Measurements from ENCODE around the gene RASSF1. TPM values are rescaled to one million over a fixed set of nuclear protein-coding genes. Genes with fewer than 3 reads are reported as not detected.

Gene RASSF1
- total RNA-seq, 1 donor from 2014 or later = 13.7 TPM

DNA sequence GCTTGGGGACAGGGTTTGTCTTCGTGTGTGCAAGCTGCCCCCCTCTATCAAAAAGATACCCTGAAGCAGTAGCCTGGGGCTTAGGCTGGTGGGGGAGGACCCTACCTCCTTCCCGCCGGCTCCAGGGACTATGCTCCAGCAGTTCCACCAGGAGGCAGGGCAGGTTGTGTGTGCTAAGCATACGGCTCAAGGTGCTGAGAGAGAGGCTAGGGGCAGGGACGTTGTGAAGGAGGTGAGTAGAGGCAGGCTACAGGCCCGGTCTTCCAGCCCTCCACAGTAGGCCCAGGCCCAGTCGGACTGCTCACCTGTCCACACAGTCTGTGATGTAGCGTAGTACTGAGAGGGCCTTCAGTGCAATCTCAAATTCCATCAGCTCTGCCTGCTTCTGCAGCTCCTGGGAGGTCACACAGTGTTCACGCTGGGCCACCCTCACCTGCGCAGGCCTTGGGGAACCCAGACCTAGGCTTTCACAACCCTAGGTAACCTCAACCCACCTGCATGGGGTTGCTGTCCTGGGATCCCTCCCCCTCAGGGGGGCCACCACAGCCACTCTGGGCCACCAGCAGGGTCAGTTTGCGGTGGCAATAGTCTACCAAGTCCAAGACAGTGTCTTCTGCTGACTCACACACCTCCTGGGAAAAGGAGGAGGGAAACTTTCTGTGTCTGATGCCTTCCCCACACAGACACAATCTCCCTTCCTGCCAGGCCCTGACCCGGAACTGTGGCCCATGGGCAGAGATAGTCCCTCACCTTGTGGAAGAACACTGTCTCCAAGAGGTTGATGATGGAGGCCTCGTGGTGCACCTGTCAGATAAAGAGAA is 2.4 kb upstream of the RASSF1 start:
- H3K4me1 Mint-ChIP-seq = peaks cover 24% of the 10 kb centered on the region
- Histone ChIP-seq H3K4me2 (no peak overlapping the region), H4K20me1 (ENCODE audit: low read depth) (peaks cover 3% of the 10 kb centered on the region), H3K4me3 (no peak overlapping the region), H3F3A (ENCODE audit: low read depth) (peaks cover 28% of the 10 kb centered on the region), H3K79me2 (ENCODE audit: low read depth) (no peaks in the 10 kb centered on the region), H3K9me3 (ENCODE audit: low read depth) (no peaks in the 10 kb centered on the region), H2AFZ (replicated peaks) (no peak overlapping the region), H3K27me3 (peaks cover 85% of the 10 kb centered on the region), H3K36me3 (no peaks in the 10 kb centered on the region), H3K9ac (no peak overlapping the region), H3K27ac (no peak overlapping the region), H3K4me1 (peaks cover 17% of the 10 kb centered on the region)
- no peak overlapping the region for H3K4me3 Mint-ChIP-seq
- peaks cover 3% of the 10 kb centered on the region for H3K36me3 Mint-ChIP-seq
- no peak overlapping the region for H3K27ac Mint-ChIP-seq
- DNase-seq (ENCODE audit: low spot score) = peak; percentile 57
- TF ChIP-seq, protein P1, sequence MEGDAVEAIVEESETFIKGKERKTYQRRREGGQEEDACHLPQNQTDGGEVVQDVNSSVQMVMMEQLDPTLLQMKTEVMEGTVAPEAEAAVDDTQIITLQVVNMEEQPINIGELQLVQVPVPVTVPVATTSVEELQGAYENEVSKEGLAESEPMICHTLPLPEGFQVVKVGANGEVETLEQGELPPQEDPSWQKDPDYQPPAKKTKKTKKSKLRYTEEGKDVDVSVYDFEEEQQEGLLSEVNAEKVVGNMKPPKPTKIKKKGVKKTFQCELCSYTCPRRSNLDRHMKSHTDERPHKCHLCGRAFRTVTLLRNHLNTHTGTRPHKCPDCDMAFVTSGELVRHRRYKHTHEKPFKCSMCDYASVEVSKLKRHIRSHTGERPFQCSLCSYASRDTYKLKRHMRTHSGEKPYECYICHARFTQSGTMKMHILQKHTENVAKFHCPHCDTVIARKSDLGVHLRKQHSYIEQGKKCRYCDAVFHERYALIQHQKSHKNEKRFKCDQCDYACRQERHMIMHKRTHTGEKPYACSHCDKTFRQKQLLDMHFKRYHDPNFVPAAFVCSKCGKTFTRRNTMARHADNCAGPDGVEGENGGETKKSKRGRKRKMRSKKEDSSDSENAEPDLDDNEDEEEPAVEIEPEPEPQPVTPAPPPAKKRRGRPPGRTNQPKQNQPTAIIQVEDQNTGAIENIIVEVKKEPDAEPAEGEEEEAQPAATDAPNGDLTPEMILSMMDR (IDR thresholded peaks at IDR 0.05) = peak; percentile 26
- TF ChIP-seq EZH2 (IDR thresholded peaks at IDR 0.05) (no peak), EZH2phosphoT487 (IDR thresholded peaks at IDR 0.05) (no peak)
- H3K27me3 Mint-ChIP-seq (ENCODE audit: insufficient read depth, low read depth) = peaks cover 37% of the 10 kb centered on the region
- H3K9me3 Mint-ChIP-seq = no peaks in the 10 kb centered on the region

DNA sequence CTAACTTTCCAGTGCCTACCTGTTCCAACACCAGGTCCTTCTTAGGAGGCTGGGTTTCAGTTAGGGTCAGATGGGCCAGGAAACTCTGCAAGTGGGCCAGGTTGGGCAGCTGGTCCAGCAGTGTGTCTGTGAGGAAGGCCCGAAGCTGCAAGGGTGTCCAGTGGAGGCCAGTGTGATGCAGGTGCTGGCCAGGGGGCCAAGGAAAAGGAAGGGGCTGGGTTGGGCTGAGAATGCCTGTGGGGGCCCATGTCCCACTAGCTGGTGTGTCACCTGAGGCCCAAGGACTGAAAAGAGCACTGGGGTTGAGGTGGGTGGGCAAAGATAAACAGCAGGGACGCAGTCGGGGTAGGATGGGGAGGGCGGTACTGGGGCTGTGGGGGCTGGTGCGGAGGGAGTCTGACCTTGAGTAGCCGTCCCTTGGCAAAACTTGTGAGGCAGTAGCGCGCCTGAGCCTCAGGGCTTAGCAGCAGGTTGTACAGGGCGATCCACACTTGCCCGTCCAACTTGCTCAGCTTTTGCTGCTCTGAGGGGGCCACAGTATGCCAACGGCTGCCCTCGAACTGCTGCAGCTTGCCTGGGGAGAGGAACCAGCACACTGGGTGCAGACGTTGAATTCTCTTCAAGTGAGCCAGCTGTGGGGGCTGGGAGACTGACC is 1.5 kb upstream of the RASSF1 start:
- H4K20me1 ChIP-seq (ENCODE audit: low read depth) = no peaks in the 10 kb centered on the region
- H3K79me2 ChIP-seq (ENCODE audit: low read depth) = no peaks in the 10 kb centered on the region
- H3K36me3 Mint-ChIP-seq = peaks cover 3% of the 10 kb centered on the region
- peaks cover 88% of the 10 kb centered on the region for H3K27me3 ChIP-seq
- no peaks in the 10 kb centered on the region for H3K9me3 ChIP-seq (ENCODE audit: low read depth)
- H3K27me3 Mint-ChIP-seq (ENCODE audit: insufficient read depth, low read depth) = peaks cover 37% of the 10 kb centered on the region
- H3K27ac ChIP-seq = no peak overlapping the region
- no peak overlapping the region for H3K4me3 Mint-ChIP-seq
- no peak overlapping the region for H3K9ac ChIP-seq
- H3F3A ChIP-seq (ENCODE audit: low read depth) = peaks cover 27% of the 10 kb centered on the region
- H3K4me1 ChIP-seq = peaks cover 20% of the 10 kb centered on the region
- H3K4me1 Mint-ChIP-seq = peaks cover 22% of the 10 kb centered on the region
- no peak overlapping the region for H3K4me2 ChIP-seq
- TF ChIP-seq, protein P1 (IDR thresholded peaks at IDR 0.05) = no peak
- no peak for TF ChIP-seq EZH2 (IDR thresholded peaks at IDR 0.05)
- TF ChIP-seq EZH2phosphoT487 (IDR thresholded peaks at IDR 0.05) = no peak
- no peak overlapping the region for H2AFZ ChIP-seq (replicated peaks)
- H3K9me3 Mint-ChIP-seq = no peaks in the 10 kb centered on the region
- H3K36me3 ChIP-seq = no peaks in the 10 kb centered on the region
- DNase-seq (ENCODE audit: low spot score) = no peak
- H3K4me3 ChIP-seq = no peak overlapping the region
- no peak overlapping the region for H3K27ac Mint-ChIP-seq

DNA sequence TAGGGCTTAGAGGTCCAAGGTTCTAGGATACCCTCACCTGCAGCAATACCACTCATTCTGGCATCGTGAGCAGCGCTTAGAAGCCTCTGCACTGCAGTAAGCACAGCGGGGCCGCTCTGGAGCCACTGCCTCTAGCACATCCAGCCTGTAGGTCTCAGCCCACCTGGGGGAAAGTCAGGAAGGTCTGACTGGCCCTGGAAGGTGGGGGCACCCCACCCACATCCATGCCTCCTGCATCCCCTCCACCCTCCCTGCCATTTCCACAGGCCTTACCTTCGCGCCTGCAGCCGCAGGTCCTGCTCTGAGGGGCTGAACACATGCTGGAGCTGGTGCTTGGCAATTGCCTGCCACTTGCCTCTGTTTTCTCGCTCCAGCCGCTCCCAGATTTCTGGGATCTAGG is 901 bp upstream of the RASSF1 start:
- no peak overlapping the region for H3K4me3 ChIP-seq
- Mint-ChIP-seq H3K36me3 (peaks cover 3% of the 10 kb centered on the region), H3K9me3 (no peaks in the 10 kb centered on the region), H3K4me1 (peaks cover 22% of the 10 kb centered on the region), H3K27ac (no peak overlapping the region), H3K4me3 (no peak overlapping the region), H3K27me3 (ENCODE audit: insufficient read depth, low read depth) (peaks cover 37% of the 10 kb centered on the region)
- H3K27ac ChIP-seq = no peak overlapping the region
- peaks cover 88% of the 10 kb centered on the region for H3K27me3 ChIP-seq
- H2AFZ ChIP-seq (replicated peaks) = no peak overlapping the region
- peaks cover 2% of the 10 kb centered on the region for H4K20me1 ChIP-seq (ENCODE audit: low read depth)
- H3K4me1 ChIP-seq = peaks cover 20% of the 10 kb centered on the region
- H3K36me3 ChIP-seq = no peaks in the 10 kb centered on the region
- H3K9me3 ChIP-seq (ENCODE audit: low read depth) = no peaks in the 10 kb centered on the region
- H3F3A ChIP-seq (ENCODE audit: low read depth) = peaks cover 30% of the 10 kb centered on the region
- no peak for DNase-seq (ENCODE audit: low spot score)
- TF ChIP-seq, protein P1 (IDR thresholded peaks at IDR 0.05) = no peak
- TF ChIP-seq EZH2phosphoT487 (IDR thresholded peaks at IDR 0.05) (no peak), EZH2 (IDR thresholded peaks at IDR 0.05) (no peak)
- H3K79me2 ChIP-seq (ENCODE audit: low read depth) = peaks cover 5% of the 10 kb centered on the region
- no peak overlapping the region for H3K9ac ChIP-seq
- no peak overlapping the region for H3K4me2 ChIP-seq
